Fibroblast of skin of left biceps (primary cell): Measurements from ENCODE around the gene SLC24A2.
"Not testable (repeated sequence)": the region's sequence is repeated elsewhere in the genome, so short reads cannot be mapped to it uniquely, and the experiment has no call there.

Source experiments
- DNase-seq, 2 experiments: peaks; one replicate each; pipeline ENCODE4 v3.0.0-alpha.2; 2013; ENCODE audit warnings: low read depth in 2 of 2

Gene SLC24A2

GRCh38 chr9:19788614-19789271, at the start of gene SLC24A2:
Gene SLC24A2 (minus strand): TSS chr9:19789037.
- DNase-seq = no peak

- not testable (repeated sequence) for DNase-seq
Observed at GRCh38 chr9:19833331-19833730, 44.5 kb upstream of the SLC24A2 start.

GRCh38 chr9:19830796-19831195, 42.0 kb upstream of the SLC24A2 start:
- DNase-seq = no peak

DNA sequence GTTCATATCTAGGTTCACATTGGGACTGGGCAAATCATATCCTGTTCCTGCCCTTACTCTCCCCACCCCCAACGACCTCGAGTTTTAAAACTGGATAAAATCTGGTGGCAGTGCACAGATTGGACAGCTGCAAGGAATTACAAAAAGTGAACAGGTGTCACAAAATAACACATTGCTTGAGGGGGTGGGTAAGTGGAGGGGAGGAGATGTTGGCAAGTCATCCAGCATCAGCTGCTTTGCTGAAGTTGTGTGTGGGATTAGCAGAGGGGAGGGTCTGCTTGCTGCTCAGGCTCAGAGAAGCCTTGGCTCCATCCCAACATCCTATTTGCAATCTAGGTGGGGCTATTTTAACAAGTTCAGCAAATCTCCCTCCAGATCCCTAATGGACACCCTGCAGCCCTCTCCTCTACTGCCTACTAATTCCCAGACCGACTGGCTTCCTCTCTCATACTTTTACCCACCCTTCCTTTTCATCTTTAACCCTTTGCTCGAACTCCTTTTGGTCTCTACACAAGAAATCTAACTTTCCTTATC, 39.8 kb upstream of the SLC24A2 start:
- no peak for DNase-seq

DNA sequence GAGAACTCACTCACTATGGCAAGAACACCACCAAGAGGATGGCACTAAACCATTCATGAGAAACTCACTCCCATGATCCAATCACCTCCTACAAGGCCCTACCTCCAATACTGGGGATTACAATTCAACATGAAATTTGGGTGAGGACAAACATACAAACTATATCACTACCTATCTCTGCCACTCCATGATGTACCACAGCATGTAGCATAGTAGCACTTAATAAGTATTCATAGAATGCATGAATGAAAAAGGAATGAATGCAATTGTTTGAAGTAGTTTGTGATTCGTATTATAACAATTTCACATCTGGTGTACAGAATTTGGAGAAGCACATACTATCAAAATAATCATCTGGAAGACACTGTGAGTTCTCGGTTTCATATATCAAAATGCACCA, 27.9 kb upstream of the SLC24A2 start:
- no peak for DNase-seq

- no peak for DNase-seq
Observed at GRCh38 chr9:19812194-19812593, 23.4 kb upstream of the SLC24A2 start.

DNA sequence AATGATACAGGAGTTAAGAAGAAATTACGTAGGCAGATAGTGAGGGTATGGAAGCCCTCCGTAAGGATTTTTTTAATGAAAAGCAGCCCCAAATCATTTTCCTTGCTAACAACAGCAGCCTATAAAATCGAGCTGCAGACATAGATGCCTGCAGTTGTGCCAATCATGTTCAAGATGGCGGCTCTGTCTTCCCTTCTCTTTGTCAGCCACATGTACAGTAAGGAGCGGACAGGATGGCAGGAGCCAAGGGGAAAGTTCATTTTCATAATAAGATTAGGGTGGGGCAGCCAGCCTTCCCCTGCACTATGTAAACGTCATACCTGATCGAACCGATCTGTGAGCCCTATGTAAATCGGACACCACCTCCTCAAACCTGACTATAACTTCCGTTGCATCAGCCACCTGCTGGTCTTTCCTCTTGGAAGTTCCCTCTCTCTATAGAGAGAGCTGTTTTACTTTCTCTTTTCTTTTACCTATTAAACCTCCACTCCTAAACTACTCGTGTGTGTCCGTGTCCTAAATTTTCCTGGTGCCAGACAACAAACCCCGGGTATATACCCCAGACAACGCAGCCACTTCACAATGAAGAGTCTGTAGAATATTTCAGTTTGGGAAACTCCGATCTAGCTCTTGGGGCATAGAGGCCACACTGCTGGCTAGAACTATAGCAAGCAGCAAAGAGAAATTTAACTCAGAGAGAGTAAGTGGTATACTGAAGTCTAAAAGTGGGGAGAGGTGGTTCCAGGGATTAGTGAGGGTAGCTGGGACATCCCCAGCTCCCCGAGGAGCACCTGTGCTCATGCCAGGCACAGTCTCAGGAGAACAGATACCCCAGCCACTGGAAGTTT, 20.8 kb upstream of the SLC24A2 start:
- DNase-seq = no peak

DNA sequence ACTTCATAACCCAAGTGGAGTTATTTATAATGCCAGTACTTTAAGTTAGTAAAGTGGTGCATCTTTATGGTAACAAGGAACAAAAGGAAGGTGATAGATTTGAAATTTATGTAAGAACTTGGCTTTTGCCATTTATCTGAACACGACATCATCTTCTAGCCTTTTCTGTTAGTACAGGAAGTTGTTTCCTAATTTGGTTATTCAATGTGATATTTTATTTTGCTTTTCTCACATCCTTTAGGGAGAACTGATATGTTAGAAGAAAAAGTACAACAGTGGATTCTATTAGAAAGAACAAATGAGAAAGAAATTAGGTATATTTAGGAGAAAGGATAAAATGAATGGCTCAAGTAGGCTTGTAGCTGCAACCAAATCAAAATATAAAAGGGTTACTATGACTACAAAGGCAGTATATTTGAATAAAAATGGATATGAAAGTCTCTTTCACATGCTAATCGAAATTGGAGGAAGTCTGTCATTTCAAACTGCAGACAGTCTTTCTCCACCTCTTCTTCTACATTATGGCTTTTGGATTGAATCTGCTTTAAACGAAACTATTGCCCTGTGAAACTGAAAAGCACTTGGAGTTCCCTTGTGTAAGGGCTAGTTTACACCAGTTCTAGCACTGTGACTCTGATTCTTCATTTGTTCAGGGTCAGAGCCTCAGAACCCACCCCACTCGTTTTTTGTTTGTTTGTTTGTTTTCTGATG, 18.5 kb upstream of the SLC24A2 start:
- DNase-seq = no peak

DNA sequence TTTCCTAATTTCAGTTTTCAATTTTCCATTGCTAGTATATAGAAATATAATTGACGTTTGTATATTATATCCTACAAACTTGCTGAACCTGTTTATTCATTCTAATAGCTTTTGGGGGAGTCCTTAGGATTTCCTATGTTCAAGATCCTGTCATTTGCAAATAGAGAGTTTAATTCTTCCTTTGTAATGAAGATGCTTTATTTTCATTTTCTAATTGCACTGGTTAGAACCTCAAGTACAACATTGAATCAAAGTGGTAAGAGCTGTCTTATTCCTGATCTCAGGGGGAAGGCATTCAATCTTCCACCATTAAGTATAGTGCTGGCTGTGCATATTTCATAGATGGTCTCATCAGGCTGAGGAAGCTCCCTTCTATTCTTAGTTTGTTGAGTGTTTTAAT, 15.6 kb upstream of the SLC24A2 start:
- no peak for DNase-seq

DNA sequence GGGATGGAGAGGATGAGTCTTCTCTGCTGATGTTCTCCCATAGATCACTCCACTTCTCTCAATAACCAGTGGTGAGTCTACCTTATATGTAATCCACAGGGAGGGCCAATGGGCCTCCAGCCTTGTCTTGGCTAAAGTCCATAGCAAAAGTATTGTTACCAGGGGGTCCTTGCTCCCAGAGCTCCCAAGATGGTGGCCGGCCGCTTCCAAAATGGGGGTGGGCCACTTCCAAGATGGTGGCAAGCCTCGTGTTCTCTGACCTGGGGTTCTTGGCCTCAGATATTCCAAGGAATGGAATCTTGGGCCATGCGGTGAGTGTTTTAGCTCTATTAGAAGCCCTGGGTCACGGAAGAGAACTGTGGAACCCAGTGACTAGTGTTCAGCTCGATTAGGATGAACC, 12.0 kb upstream of the SLC24A2 start:
- DNase-seq = no peak

- DNase-seq = no peak
Observed at GRCh38 chr9:19799784-19800183, 10.9 kb upstream of the SLC24A2 start.

DNA sequence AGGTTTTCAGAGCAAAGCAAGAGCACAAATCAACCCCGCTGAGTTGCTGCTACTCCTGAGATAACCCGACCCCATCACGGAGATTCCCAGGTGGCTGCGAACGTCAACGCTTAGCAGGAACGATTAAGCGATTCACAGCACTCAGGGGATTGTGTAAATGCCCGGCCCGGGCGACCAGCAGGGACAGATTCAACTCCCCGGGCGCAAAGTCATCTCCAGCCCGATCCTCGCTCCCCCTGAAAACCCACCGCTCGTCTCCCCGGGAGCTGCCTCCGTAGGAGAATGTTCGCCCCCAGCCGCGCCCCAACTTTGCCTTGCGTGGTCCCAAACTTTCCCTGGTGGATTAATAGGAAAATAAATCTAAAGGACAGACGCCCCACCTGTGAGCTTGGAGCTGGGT, 685 bp downstream of the SLC24A2 start:
- DNase-seq = no peak

DNA sequence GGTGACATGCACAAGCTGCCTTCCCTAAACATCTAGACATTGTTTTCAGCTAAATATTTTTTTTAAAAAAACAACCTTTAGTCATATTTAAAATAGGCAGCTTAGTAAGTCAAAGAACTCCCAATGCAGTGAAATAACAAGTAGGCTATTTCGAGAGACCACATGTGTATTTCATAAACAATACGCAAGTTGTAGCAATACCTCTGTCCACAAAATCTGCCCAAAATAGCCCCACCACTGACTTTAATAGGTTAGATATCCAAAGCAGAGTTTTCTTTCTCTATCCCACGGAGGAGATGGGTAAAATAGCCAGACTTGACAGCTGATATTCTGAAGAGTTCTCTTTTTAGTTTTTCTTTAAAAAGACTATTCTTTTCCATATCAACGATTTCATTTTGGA, 1.2 kb downstream of the SLC24A2 start:
- no peak for DNase-seq

DNA sequence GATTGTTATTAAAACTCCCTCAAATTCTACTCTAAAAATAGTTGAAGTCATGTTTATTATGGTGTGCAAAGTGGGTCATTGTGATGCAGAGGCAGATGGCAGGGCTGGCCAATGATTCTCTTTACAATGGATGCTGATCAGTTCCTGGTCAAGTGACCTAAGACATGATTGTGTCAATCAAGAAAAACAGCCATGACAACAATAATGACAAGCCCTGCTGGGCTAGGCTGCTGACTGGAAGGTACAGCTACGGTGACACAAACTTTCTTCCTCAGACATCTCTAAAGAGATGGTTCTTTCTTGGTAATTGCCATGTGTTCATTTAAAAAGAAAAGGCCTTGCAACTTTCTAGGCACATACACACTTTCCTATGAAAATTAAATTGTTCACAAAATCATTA, 3.6 kb downstream of the SLC24A2 start:
- DNase-seq = no peak

DNA sequence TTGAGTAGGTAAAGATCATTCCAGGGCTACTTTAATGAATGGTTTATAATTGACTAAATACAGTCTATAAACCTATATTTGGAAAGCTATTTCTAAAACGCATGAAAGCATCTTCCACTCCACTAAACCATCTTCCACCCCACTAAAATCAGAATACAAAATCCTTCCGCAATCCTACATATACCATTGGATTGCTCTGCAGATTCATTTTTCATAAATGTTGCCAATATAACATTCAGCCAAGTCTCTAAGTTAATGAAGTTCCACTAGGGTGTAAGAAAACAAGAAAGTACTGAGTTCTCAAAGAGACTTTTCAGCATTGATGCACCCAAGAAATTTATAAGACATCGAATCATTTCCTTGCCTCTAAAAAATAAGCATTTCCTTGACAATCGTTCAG, 4.7 kb downstream of the SLC24A2 start:
- DNase-seq = no peak

DNA sequence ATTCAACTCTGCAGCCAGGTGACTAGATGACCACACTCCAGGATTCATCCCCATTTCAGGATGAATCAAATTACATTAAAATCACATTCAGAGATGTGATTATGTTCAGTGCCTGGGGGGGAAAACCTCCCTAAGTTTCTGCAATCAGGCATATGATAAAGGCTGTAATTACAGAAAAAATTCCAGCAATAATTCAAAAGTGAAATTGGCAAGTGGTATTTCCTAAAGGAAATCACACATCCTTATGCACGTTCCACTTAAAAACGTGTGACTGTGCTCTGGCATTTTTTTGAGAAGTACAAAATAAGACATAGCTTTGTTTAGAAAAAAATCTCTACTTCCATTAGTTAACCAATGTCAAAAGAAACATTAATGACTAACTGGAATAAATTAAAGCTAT, 5.3 kb downstream of the SLC24A2 start:
- DNase-seq = no peak

DNA sequence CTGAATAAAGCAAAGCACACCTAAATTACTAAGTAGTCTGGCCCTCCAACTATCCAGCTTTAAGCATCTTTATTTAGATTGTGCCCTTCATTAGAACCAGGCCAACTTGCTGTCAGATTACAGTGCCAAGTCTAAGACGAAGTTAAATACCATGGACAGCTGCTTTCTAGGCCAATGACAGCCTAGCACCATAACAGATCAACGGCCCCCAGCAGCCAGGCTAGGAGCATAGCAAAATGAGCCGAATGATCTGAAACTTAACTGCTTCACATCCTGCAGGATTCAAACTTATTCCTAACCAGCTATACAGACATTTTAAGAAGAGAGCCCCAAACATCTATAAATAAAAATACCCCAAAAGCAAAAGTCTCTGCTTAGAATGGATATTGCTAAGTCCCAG, 6.8 kb downstream of the SLC24A2 start:
- no peak for DNase-seq

DNA sequence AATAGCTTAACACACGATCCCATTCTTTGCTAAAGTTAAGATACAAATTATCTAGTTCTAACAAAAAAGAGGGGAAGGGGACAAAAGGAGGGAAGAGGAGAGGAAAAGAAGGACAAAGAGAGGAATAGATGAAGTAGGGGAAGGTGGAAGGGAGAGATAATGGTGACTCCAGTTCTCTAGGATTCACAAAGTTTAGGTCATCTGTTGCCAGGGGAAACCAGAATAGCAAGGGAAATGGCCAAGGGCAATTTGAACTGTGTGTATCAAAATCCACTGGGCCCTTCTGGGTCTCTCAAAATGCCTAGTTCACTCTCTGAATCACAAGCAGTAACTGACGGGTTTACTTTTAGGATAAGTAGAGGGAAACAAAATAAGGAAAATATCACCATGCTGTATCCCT, 7.6 kb downstream of the SLC24A2 start:
- no peak for DNase-seq

- DNase-seq = no peak
Observed at GRCh38 chr9:19771446-19771845, 17.4 kb downstream of the SLC24A2 start.

GRCh38 chr9:19770973-19771372, 17.9 kb downstream of the SLC24A2 start:
- DNase-seq = no peak

DNA sequence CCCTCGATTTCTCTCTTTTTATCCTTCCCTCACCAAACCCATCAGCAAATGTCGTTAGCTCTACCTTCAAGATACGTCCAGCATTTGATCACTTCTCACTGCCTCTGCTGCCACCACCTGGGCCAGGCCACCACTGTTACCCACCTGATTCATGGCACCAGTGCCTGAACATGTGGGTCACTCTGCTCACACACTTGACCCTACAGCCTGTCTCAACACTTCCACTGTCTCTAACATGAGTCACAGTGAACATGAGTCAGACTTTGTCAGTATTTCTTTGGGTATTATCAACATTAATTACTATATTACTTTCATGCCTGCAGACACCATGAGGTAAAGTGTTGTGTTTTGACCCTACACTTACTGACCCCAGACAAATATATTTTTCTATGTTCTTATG, 19.6 kb downstream of the SLC24A2 start:
- DNase-seq = no peak

GRCh38 chr9:19768798-19769197, 20.0 kb downstream of the SLC24A2 start:
- no peak for DNase-seq

GRCh38 chr9:19759066-19759465, 29.8 kb downstream of the SLC24A2 start:
- no peak for DNase-seq
